GM12872 (cell line): ENCODE measurements around the gene ACOT7.

Experiments used
- TF ChIP-seq, protein P1 (sequence below): IDR thresholded peaks from 3 replicates; pipeline ENCODE4 v1.5.1; 2011; ENCODE audit warnings: low read depth, mild to moderate bottlenecking, low read length, moderate library complexity; ENCODE audit not compliant: insufficient read depth

Gene ACOT7

DNA sequence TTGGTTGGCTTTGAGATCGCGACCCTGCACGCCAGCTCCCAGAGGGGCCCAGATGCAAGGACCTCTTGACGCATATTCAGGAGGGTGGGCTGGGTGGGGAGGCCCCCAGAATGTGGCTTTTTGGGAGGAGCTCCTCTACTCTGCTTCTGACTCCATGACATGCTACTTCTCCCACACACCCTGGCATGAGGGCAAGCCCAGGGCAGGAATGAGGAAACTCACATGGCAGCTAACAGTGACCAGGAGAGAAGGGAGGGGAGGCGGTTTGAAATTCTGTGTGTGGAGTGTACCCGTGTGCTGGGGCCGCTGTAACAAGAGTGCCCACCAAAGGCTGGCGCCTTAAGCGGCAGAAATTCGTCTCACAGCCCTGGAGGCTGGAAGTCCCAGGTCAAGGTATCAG lies 71.4 kb downstream of the ACOT7 start:
- TF ChIP-seq, protein P1, sequence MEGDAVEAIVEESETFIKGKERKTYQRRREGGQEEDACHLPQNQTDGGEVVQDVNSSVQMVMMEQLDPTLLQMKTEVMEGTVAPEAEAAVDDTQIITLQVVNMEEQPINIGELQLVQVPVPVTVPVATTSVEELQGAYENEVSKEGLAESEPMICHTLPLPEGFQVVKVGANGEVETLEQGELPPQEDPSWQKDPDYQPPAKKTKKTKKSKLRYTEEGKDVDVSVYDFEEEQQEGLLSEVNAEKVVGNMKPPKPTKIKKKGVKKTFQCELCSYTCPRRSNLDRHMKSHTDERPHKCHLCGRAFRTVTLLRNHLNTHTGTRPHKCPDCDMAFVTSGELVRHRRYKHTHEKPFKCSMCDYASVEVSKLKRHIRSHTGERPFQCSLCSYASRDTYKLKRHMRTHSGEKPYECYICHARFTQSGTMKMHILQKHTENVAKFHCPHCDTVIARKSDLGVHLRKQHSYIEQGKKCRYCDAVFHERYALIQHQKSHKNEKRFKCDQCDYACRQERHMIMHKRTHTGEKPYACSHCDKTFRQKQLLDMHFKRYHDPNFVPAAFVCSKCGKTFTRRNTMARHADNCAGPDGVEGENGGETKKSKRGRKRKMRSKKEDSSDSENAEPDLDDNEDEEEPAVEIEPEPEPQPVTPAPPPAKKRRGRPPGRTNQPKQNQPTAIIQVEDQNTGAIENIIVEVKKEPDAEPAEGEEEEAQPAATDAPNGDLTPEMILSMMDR = no peak

DNA sequence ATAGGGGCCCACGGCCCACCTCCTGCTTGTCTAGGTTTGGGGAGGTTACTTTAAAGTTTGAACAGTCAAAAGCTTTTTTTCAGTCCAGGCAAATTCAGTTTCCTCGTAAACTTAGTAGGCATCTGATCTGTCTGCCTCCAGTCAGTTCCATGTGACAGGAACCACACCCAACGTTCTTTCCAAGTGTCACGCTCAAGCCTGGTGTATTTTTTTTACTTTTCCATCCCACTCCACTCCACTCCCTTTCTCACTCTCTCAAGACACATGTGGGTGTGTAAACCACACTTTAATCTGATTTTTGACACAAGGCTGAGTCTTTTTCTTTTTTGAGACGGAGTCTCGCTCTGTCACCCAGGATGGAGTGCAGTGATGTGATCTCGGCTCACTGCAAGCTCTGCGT lies 72.4 kb downstream of the ACOT7 start:
- TF ChIP-seq, protein P1 = no peak

DNA sequence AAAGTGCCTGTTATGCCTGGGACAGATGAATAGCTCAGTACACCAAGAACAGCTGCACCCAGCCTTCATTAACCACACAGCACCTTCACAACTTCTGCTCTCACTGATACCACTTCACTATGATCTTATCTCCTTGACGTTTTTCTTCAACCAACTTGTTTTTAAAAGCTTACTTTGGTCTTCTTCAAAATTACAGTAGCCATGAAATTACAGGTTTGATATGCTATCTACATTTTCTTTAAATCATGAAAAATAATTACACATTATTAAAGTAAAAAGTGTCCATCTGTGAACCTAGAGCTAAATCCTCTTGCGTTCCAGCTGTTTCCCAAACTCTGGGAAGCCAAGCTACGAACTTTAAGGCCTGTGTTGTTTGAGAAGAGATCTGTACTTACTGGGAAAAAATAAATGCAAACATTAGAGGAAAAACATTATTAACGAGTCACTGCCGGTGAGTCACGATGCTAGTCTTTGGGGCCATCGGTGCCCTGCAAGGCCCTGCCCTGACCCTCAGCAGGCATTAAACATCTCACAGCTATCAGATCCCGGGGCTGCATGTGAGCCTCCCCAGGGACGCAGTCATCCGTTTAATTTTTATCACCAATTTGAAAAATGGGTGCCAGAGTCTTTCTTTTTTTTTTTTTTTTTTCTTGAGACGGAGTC lies 76.3 kb downstream of the ACOT7 start:
- TF ChIP-seq, protein P1 = no peak

DNA sequence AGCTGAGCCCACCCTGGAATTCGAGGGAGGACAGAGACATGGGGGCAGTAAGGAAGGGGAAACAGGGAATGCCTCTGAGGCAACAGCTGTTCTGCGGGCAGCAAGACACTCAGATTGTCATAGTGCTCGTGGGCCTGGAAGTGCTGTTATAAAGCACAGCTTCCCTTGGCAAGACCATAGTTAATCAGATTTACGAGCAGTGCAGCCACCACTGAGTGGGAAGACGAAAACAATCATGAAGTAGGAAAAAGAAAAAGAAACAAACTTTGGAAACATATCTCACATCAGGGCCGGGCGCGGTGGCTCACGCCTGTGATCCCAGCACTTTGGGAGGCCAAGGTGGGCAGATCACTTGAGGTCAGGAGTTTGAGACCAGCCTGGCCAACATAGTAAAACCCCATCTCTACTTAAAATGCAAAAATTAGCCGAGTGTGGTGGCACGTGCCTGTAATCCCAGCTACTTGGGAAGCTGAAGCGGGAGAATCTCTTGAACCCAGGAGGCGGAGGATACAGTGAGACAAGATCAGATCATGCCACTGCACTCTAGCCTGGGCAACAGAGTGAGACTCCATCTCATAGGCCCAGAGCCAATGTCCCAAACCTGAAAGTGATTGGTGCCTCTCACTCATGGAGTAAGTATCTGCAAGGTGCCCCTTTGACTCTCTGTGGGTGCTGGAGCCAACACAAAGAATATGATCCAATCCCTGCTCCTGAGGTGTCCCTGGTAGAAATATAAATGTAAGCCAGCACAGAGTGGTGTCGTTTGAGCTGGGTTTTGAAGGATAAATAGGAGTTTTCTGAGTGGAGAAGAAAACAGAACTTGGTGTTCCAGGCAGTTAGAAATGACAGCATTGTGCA lies 77.1 kb downstream of the ACOT7 start:
- TF ChIP-seq, protein P1 = no peak

DNA sequence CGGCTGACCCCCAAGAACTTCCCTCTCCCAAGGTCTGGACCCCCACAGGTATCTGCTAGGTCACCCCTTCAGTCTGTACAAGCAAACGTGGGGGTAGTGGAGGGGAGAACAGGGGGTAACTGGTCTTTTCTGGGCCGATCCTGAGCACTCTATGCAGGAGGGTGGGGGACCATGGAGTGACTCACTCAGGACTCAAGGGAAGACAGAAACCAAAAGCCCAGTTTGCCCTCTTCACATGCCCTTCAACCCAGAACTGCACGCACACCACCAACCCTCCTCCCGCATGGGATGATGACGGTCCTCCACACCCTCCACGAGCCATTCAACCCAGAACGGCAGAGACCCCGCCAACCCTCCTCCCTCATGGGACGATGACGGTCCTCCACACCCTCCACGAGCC lies 79.1 kb downstream of the ACOT7 start:
- TF ChIP-seq, protein P1 = no peak

DNA sequence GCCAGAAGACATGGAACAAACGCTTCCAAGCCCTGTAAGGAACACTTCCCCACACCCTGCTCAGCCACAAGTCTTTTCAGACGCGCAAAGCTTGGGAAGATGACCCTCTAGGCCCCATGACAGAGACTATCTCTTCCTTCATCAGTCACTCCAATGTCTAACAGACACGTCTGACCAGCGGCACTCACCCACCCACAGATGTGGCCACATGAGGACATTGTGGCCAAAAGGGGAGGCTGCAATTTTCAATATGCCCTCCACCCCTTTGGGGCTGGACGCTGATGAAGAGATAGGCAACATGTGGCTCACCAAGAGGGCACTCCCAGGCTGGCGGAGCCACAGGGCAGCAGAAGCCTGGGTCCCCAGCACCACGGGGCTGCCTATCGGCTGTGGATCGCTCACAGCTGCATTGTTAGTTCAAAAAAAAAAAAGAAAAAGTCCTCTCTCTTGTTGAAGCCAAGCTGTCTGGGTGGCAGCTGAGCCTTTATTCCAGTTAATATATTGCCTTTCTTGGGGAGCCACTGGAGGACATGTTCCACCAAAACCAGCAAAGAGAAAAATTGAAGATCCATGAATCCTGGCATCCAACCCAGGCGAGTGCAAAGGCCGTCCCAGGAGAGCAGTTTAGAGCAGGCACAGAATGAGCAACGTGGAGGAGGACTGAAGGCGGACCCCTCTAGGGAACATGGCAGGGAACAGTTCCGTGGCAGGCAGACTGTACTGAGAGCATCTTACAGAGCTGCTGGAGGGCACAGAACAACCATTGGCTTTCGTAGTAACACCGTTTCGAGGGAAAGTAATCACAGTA lies 80.0 kb downstream of the ACOT7 start:
- TF ChIP-seq, protein P1 = no peak
